KMS-11 (cell line): ENCODE data around the gene MACROD2.

Experiments used
- H2AFZ ChIP-seq: fragments of 200-600 bp; sonication (generic); 2 replicates; pipeline ENCODE4 v1.6.1; 2016; ENCODE audit warnings: antibody characterized with exemption, mixed run types, low read depth
- H3K27ac ChIP-seq: fragments of 200-600 bp; sonication (generic); 2 replicates; pipeline ENCODE4 v1.6.1; 2016; ENCODE audit warnings: mild to moderate bottlenecking, mixed run types
- H3K27me3 ChIP-seq: fragments of 200-600 bp; sonication (generic); 2 replicates; pipeline ENCODE4 v1.6.1; 2017; ENCODE audit warnings: mild to moderate bottlenecking, low read depth, mixed run types, moderate library complexity; ENCODE audit not compliant: insufficient read depth
- H3K36me3 ChIP-seq: fragments of 200-600 bp; sonication (generic); 2 replicates; pipeline ENCODE4 v1.6.1; 2017; ENCODE audit warnings: mild to moderate bottlenecking, mixed run types; ENCODE audit not compliant: insufficient read depth
- H3K4me1 ChIP-seq: fragments of 200-600 bp; sonication (generic); 2 replicates; pipeline ENCODE4 v1.6.1; 2016; ENCODE audit warnings: mild to moderate bottlenecking, low read depth, mixed run types; ENCODE audit not compliant: poor library complexity, severe bottlenecking
- H3K4me2 ChIP-seq: fragments of 200-600 bp; sonication (generic); 2 replicates; pipeline ENCODE4 v1.7.0; 2016; ENCODE audit warnings: mild to moderate bottlenecking, mixed run types
- H3K4me3 ChIP-seq: fragments of 200-600 bp; sonication (generic); IDR thresholded peaks from 2 replicates; pipeline ENCODE4 v1.6.1; 2017; ENCODE audit warnings: low read depth, low read length, mixed read lengths; ENCODE audit not compliant: insufficient read depth
- H3K79me2 ChIP-seq: fragments of 200-600 bp; sonication (generic); 2 replicates; pipeline ENCODE4 v1.6.1; 2016; ENCODE audit warnings: low read depth, mixed run types; ENCODE audit not compliant: insufficient read depth
- H3K9ac ChIP-seq: fragments of 200-600 bp; sonication (generic); 2 replicates; pipeline ENCODE4 v1.6.1; 2016; ENCODE audit warnings: mild to moderate bottlenecking, mixed run types
- H4K20me1 ChIP-seq: fragments of 200-600 bp; sonication (generic); 2 replicates; pipeline ENCODE4 v1.6.1; 2016; ENCODE audit warnings: mild to moderate bottlenecking, mixed run types; ENCODE audit not compliant: insufficient read depth
- CTCF ChIP-seq: fragments of 200-600 bp; sonication (generic); conservative IDR thresholded peaks from 2 replicates; pipeline ENCODE4 v1.6.1; 2017; ENCODE audit warnings: low read depth, mild to moderate bottlenecking, antibody characterized with exemption, low read length, moderate library complexity, mixed read lengths

The MACROD2 gene

DNA sequence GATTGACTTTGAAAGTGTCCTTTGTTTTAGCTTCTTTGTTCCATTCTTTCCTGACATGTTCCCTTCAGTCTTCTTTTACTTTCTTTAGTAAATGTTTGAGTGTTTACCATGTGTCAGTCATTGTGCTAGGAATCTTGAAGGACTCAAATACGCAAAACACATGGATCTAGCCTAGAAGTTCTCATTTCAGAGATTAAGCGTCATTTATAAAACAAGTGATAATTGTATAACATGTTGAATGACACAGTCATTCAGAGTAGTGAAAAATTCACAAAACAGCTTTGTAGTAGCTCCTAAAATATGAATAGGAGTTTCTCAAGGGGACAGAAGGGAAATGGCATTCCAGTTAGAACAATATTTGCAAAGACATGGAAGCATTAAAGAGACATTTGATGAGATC is 66.9 kb downstream of the MACROD2 start:
- Histone ChIP-seq H3K36me3 (no peaks in the 10 kb centered on the region), H3K79me2 (no peaks in the 10 kb centered on the region), H3K4me1 (peaks cover 3% of the 10 kb centered on the region), H3K4me2 (no peak overlapping the region), H3K9ac (no peak overlapping the region), H2AFZ (no peak overlapping the region), H3K27me3 (no peaks in the 10 kb centered on the region), H4K20me1 (no peaks in the 10 kb centered on the region), H3K27ac (no peak overlapping the region), H3K4me3 (no peak overlapping the region)
- TF ChIP-seq CTCF: no peak

- Histone ChIP-seq H3K27me3 (no peaks in the 10 kb centered on the region), H3K36me3 (no peaks in the 10 kb centered on the region), H3K4me2 (no peak overlapping the region), H3K4me1 (peaks cover 3% of the 10 kb centered on the region), H3K4me3 (no peak overlapping the region), H3K9ac (no peak overlapping the region), H3K79me2 (no peaks in the 10 kb centered on the region), H4K20me1 (no peaks in the 10 kb centered on the region), H2AFZ (no peak overlapping the region), H3K27ac (no peak overlapping the region)
- no peak for TF ChIP-seq CTCF
Measured at GRCh38 chr20:14062786-14063185, 67.5 kb downstream of the MACROD2 start.

- H3K27me3 ChIP-seq: no peaks in the 10 kb centered on the region
- TF ChIP-seq CTCF: no peak
- H3K36me3 ChIP-seq: no peaks in the 10 kb centered on the region
- no peak overlapping the region for H3K9ac ChIP-seq
- no peak overlapping the region for H2AFZ ChIP-seq
- peaks cover 3% of the 10 kb centered on the region for H3K4me1 ChIP-seq
- H4K20me1 ChIP-seq: no peaks in the 10 kb centered on the region
- no peak overlapping the region for H3K4me2 ChIP-seq
- no peak overlapping the region for H3K4me3 ChIP-seq
- H3K79me2 ChIP-seq: no peaks in the 10 kb centered on the region
- H3K27ac ChIP-seq: no peak overlapping the region
Measured at GRCh38 chr20:14064333-14064732, 69.0 kb downstream of the MACROD2 start.

GRCh38 chr20:14064921-14065320 is 69.6 kb downstream of the MACROD2 start:
- Histone ChIP-seq H2AFZ (no peak overlapping the region), H3K4me3 (no peak overlapping the region), H3K27ac (no peak overlapping the region), H3K4me2 (no peak overlapping the region), H3K27me3 (no peaks in the 10 kb centered on the region), H3K36me3 (no peaks in the 10 kb centered on the region), H3K9ac (no peak overlapping the region), H3K4me1 (peaks cover 3% of the 10 kb centered on the region), H4K20me1 (no peaks in the 10 kb centered on the region), H3K79me2 (no peaks in the 10 kb centered on the region)
- TF ChIP-seq CTCF: no peak

- no peak overlapping the region for H3K4me3 ChIP-seq
- no peak overlapping the region for H3K4me2 ChIP-seq
- no peak for TF ChIP-seq CTCF
- peaks cover 3% of the 10 kb centered on the region for H3K4me1 ChIP-seq
- H3K36me3 ChIP-seq: no peaks in the 10 kb centered on the region
- H3K79me2 ChIP-seq: no peaks in the 10 kb centered on the region
- no peak overlapping the region for H3K27ac ChIP-seq
- H3K9ac ChIP-seq: no peak overlapping the region
- no peaks in the 10 kb centered on the region for H4K20me1 ChIP-seq
- no peak overlapping the region for H2AFZ ChIP-seq
- H3K27me3 ChIP-seq: no peaks in the 10 kb centered on the region
Measured at GRCh38 chr20:14065774-14066173, 70.5 kb downstream of the MACROD2 start.
